SK-N-SH treated with all-trans-retinoic acid at 6 μM for 48 hours (cell line): ENCODE measurements around the gene PROM2.

ENCODE experiments used
- ATAC-seq: fragments of 200-7000 bp; cut with Tn5 transposase; 3 replicates; pipeline ENCODE4 v1.9.1; 2020; ENCODE audit warnings: mild to moderate bottlenecking, moderate library complexity
- ARNTL ChIP-seq: fragments of 450-650 bp; formaldehyde crosslinking; IDR thresholded peaks from 2 replicates; pipeline ENCODE4 v1.5.0; 2020; ENCODE audit warnings: low read depth, mild to moderate bottlenecking, moderate library complexity, borderline replicate concordance
- BACH2 ChIP-seq: fragments of 250-450 bp; sonication (Bioruptor Pico); IDR thresholded peaks from 2 replicates; pipeline ENCODE4 v1.9.0; 2021; ENCODE audit warnings: mild to moderate bottlenecking, borderline replicate concordance
- CREB5 ChIP-seq: fragments of 250-450 bp; sonication (Bioruptor Pico); IDR thresholded peaks from 2 replicates; pipeline ENCODE4 v1.5.1; 2020; ENCODE audit warnings: low read depth, mild to moderate bottlenecking, moderate library complexity
- CSDC2 ChIP-seq: fragments of 250-450 bp; sonication (Bioruptor Pico); IDR thresholded peaks from 2 replicates; pipeline ENCODE4 v1.5.0; 2020; ENCODE audit warnings: mild to moderate bottlenecking, moderate library complexity
- CSRNP3 ChIP-seq: fragments of 250-450 bp; sonication (Bioruptor Pico); IDR thresholded peaks from 2 replicates; pipeline ENCODE4 v1.5.1; 2021; ENCODE audit warnings: mild to moderate bottlenecking, moderate library complexity
- ESRRG ChIP-seq: fragments of 250-450 bp; sonication (Bioruptor Pico); IDR thresholded peaks from 2 replicates; pipeline ENCODE4 v1.6.1; 2021; ENCODE audit warnings: mild to moderate bottlenecking
- GLIS3 ChIP-seq: fragments of 250-450 bp; sonication (Bioruptor Pico); IDR thresholded peaks from 2 replicates; pipeline ENCODE4 v1.5.0; 2020; ENCODE audit warnings: mild to moderate bottlenecking, moderate library complexity
- ISL1 ChIP-seq: fragments of 250-450 bp; sonication (Bioruptor Pico); IDR thresholded peaks from 2 replicates; pipeline ENCODE4 v2.1.2; 2022; ENCODE audit warnings: mild to moderate bottlenecking, moderate library complexity
- OSR1 ChIP-seq: fragments of 250-450 bp; sonication (Bioruptor Pico); IDR thresholded peaks from 2 replicates; pipeline ENCODE4 v1.8.0; 2022; ENCODE audit warnings: moderate library complexity, mild to moderate bottlenecking, inconsistent platforms
- POU6F1 ChIP-seq: fragments of 250-450 bp; sonication (Bioruptor Pico); IDR thresholded peaks from 2 replicates; pipeline ENCODE4 v1.8.0; 2021; ENCODE audit warnings: low read depth, mild to moderate bottlenecking, moderate library complexity, borderline replicate concordance
- RARB ChIP-seq: fragments of 250-450 bp; sonication (Bioruptor Pico); IDR thresholded peaks from 2 replicates; pipeline ENCODE4 v1.8.0; 2021; ENCODE audit warnings: mild to moderate bottlenecking, moderate library complexity
- SNAI2 ChIP-seq: fragments of 250-450 bp; sonication (Bioruptor Pico); IDR thresholded peaks from 2 replicates; pipeline ENCODE4 v1.5.0; 2020; ENCODE audit warnings: mild to moderate bottlenecking, moderate library complexity
- TCF4 ChIP-seq: fragments of 250-450 bp; sonication (Bioruptor Pico); IDR thresholded peaks from 2 replicates; pipeline ENCODE4 v1.8.0; 2021; ENCODE audit warnings: mild to moderate bottlenecking, moderate library complexity, borderline replicate concordance
- TOX ChIP-seq: fragments of 250-450 bp; sonication (Bioruptor Pico); IDR thresholded peaks from 2 replicates; pipeline ENCODE4 v1.8.0; 2021; ENCODE audit warnings: mild to moderate bottlenecking, moderate library complexity, borderline replicate concordance
- TSHZ2 ChIP-seq: fragments of 250-450 bp; sonication (Bioruptor Pico); IDR thresholded peaks from 2 replicates; pipeline ENCODE4 v1.5.0; 2020; ENCODE audit warnings: mild to moderate bottlenecking, moderate library complexity
- ZC3H10 ChIP-seq: fragments of 250-450 bp; sonication (Bioruptor Pico); IDR thresholded peaks from 2 replicates; pipeline ENCODE4 v1.5.1; 2021; ENCODE audit warnings: mild to moderate bottlenecking, moderate library complexity
- ZFP3 ChIP-seq: fragments of 250-450 bp; sonication (Bioruptor Pico); IDR thresholded peaks from 2 replicates; pipeline ENCODE4 v1.5.0; 2020; ENCODE audit warnings: mild to moderate bottlenecking, moderate library complexity
- ZNF565 ChIP-seq: fragments of 450-650 bp; formaldehyde crosslinking; conservative IDR thresholded peaks from 2 replicates; pipeline ENCODE4 v1.5.0; 2020; ENCODE audit warnings: low read depth, mild to moderate bottlenecking, moderate library complexity
- ZNF70 ChIP-seq: fragments of 450-650 bp; formaldehyde crosslinking; IDR thresholded peaks from 2 replicates; pipeline ENCODE4 v1.5.0; 2020; ENCODE audit warnings: mild to moderate bottlenecking, moderate library complexity

Gene PROM2

GRCh38 chr2:95234816-95235215, 39.4 kb upstream of the PROM2 start:
- TF ChIP-seq TOX (CRISPR knock-in tag), result no peak
- no peak for TF ChIP-seq POU6F1
- no peak for TF ChIP-seq ZNF565
- TF ChIP-seq RARB (CRISPR knock-in tag), result no peak
- TF ChIP-seq BACH2 (CRISPR knock-in tag), result no peak
- TF ChIP-seq TSHZ2, result no peak

GRCh38 chr2:95238131-95238530, 36.1 kb upstream of the PROM2 start:
- ATAC-seq, result no peak
- no peak for TF ChIP-seq POU6F1
- TF ChIP-seq CSRNP3 (CRISPR knock-in tag), result no peak
- TF ChIP-seq, all 23 proteins: peak for 0

More at GRCh38 chr2:95234816-95235215, 39.4 kb upstream of the PROM2 start:
- ATAC-seq, result no peak

GRCh38 chr2:95240091-95240490, 34.2 kb upstream of the PROM2 start:
- no peak for ATAC-seq

More at GRCh38 chr2:95240091-95240490, 34.2 kb upstream of the PROM2 start:
- TF ChIP-seq ISL1 (CRISPR knock-in tag) (no peak), SNAI2 (CRISPR knock-in tag) (no peak), OSR1 (no peak), ZC3H10 (CRISPR knock-in tag) (no peak), CSDC2 (CRISPR knock-in tag) (no peak), CSRNP3 (CRISPR knock-in tag) (no peak), TOX (CRISPR knock-in tag) (no peak), TCF4 (no peak), RARB (CRISPR knock-in tag) (no peak), GLIS3 (CRISPR knock-in tag) (no peak), ZNF70 (CRISPR knock-in tag) (no peak), ZNF565 (no peak), TSHZ2 (no peak), ZFP3 (no peak), ARNTL (no peak), CREB5 (CRISPR knock-in tag) (no peak), POU6F1 (no peak), ESRRG (CRISPR knock-in tag) (no peak)
